SK-N-SH (cell line): ENCODE data around the gene AHCTF1.

Experiments
- CTCF ChIP-seq: fragments of 200-600 bp; sonication (generic); IDR thresholded peaks from 2 replicates; pipeline ENCODE4 v1.6.1; 2017; ENCODE audit warnings: antibody characterized with exemption, mild to moderate bottlenecking, moderate library complexity
- EP300 ChIP-seq, 2 experiments: IDR thresholded peaks; 2 replicates each; pipeline versions ENCODE4 v1.4.0 to v1.6.1; 2012; ENCODE audit warnings: borderline replicate concordance in 1 of 2, low read depth in 1 of 2, low read length in 1 of 2
- EZH2phosphoT487 ChIP-seq: fragments of 200-600 bp; sonication (generic); IDR thresholded peaks from 2 replicates; pipeline ENCODE4 v1.6.1; 2017; ENCODE audit warnings: low read depth, mixed run types, mild to moderate bottlenecking, antibody characterized with exemption, moderate library complexity, borderline replicate concordance
- FOXJ3 ChIP-seq: sonication (generic); formaldehyde crosslinking; IDR thresholded peaks from 2 replicates; pipeline ENCODE4 v1.5.1; 2020; ENCODE audit warnings: mild to moderate bottlenecking, missing genetic modification reagents
- FOXM1 ChIP-seq: IDR thresholded peaks from 2 replicates; pipeline ENCODE4 v1.4.0; 2012; ENCODE audit warnings: low read depth, mild to moderate bottlenecking
- POLR2AphosphoS5 ChIP-seq: IDR thresholded peaks from 2 replicates; pipeline ENCODE4 v1.6.1; 2012; ENCODE audit warnings: low read depth, low read length
- REST ChIP-seq: IDR thresholded peaks from 2 replicates; pipeline ENCODE4 v1.6.1; 2012; ENCODE audit warnings: mild to moderate bottlenecking, low read depth, low read length, moderate library complexity
- SMC3 ChIP-seq: IDR thresholded peaks from 2 replicates; pipeline ENCODE4 v1.6.1; 2012; ENCODE audit warnings: low read depth, low read length, improper control_type of control experiment

GRCh38 chr1:246792603-246793002, 139.1 kb downstream of the AHCTF1 start:
- TF ChIP-seq SMC3 (no peak), POLR2AphosphoS5 (no peak), CTCF (no peak), REST (no peak), EP300 (IDR thresholded peaks at IDR 0.05; ENCODE audit: borderline replicate concordance in 1 of 2, low read depth in 1 of 2, low read length in 1 of 2) (no peak), FOXJ3 (no peak), EZH2phosphoT487 (no peak), FOXM1 (no peak)
